H1 (cell line): ENCODE data around the gene LRRC25. TPM values are rescaled to one million over a fixed set of nuclear protein-coding genes. Genes with fewer than 3 reads are reported as not detected.

ENCODE experiments used
- CTCF ChIA-PET: fragments of 300-600 bp; sonication (Branson Sonifier 250); formaldehyde crosslinking; loops from one replicate; lab custom pipeline; 2021; ENCODE audit not compliant: partially characterized antibody; lab: Charles Lee
- POLR2A ChIA-PET: fragments of 300-600 bp; sonication (Branson Sonifier 250); formaldehyde crosslinking; loops from one replicate; lab custom pipeline; 2021; ENCODE audit warnings: inconsistent platforms; ENCODE audit not compliant: partially characterized antibody; lab: Charles Lee
- DNase-seq, 2 experiments: peaks; one replicate each; pipeline versions ENCODE4 v3.0.0 to v3.0.0-alpha.2; 2010 to 2022; ENCODE audit warnings: low spot score in 2 of 2, low read depth in 1 of 2, mixed read lengths in 1 of 2
- FAIRE-seq: peaks from 2 replicates; lab custom pipeline; 2011; peaks lifted over from hg19 to GRCh38; lab: Jason Lieb, UNC
- H2AFZ ChIP-seq: 2 replicates; pipeline ENCODE4 v1.8.1; 2012; ENCODE audit warnings: low read length, inconsistent platforms
- H2AK5ac ChIP-seq: 2 replicates; pipeline ENCODE4 v1.6.1; 2013; ENCODE audit warnings: low read depth, low read length
- H2BK120ac ChIP-seq: replicated peaks from 2 replicates; pipeline ENCODE3; 2013; ENCODE audit warnings: low read depth, low read length, inconsistent platforms
- H2BK12ac ChIP-seq: 2 replicates; pipeline ENCODE4 v1.6.1; 2013; ENCODE audit warnings: low read depth, low read length
- H2BK15ac ChIP-seq: 2 replicates; pipeline ENCODE4 v1.6.1; 2013; ENCODE audit warnings: low read length
- H2BK20ac ChIP-seq: 2 replicates; pipeline ENCODE4 v1.6.1; 2013; ENCODE audit warnings: low read length
- H2BK5ac ChIP-seq: 2 replicates; pipeline ENCODE4 v1.6.1; 2013; ENCODE audit warnings: low read depth, low read length
- H3K14ac ChIP-seq: 2 replicates; pipeline ENCODE4 v1.6.1; 2013; ENCODE audit warnings: inconsistent platforms; ENCODE audit not compliant: insufficient read length
- H3K18ac ChIP-seq: 2 replicates; pipeline ENCODE4 v1.6.1; 2013; ENCODE audit warnings: low read length; ENCODE audit errors: extremely low read depth
- H3K23ac ChIP-seq: 2 replicates; pipeline ENCODE4 v1.6.1; 2013; ENCODE audit warnings: inconsistent platforms; ENCODE audit not compliant: insufficient read length
- H3K23me2 ChIP-seq: 2 replicates; pipeline ENCODE4 v1.6.1; 2013; ENCODE audit warnings: low read depth, low read length
- H3K27ac ChIP-seq: 2 replicates; pipeline ENCODE4 v1.6.1; 2011; ENCODE audit warnings: low read depth, low read length, inconsistent platforms
- H3K27me3 ChIP-seq, 4 experiments: replicated peaks in 1 of 4; 1 replicate in 1 of 4; 2 replicates in 3 of 4; pipeline versions ENCODE4 v1.6.1 to v1.8.1; 2011 to 2013; ENCODE audit warnings: low read length in 3 of 4, mild to moderate bottlenecking in 3 of 4, inconsistent platforms in 2 of 4, mixed read lengths in 2 of 4, moderate library complexity in 1 of 4; ENCODE audit not compliant: control insufficient read depth in 3 of 4, insufficient read depth in 3 of 4; ENCODE audit errors: extremely low read depth in 1 of 4
- H3K36me3 ChIP-seq, 4 experiments: 2 replicates each; pipeline versions ENCODE4 v1.6.1 to v1.8.1; 2011 to 2013; ENCODE audit warnings: mild to moderate bottlenecking in 4 of 4, low read length in 3 of 4, moderate library complexity in 2 of 4, control low read depth in 1 of 4, inconsistent platforms in 1 of 4; ENCODE audit not compliant: insufficient read depth in 4 of 4, control insufficient read depth in 2 of 4
- H3K4ac ChIP-seq: replicated peaks from 2 replicates; pipeline ENCODE3; 2013; ENCODE audit warnings: low read length, low read depth, mixed read lengths, inconsistent platforms; ENCODE audit not compliant: insufficient read length
- H3K4me1 ChIP-seq, 4 experiments: replicated peaks in 1 of 4; 1 replicate in 1 of 4; 2 replicates in 3 of 4; pipeline versions ENCODE4 v1.6.1 to v1.8.1; 2011 to 2013; ENCODE audit warnings: low read length in 3 of 4, inconsistent platforms in 2 of 4, mixed read lengths in 1 of 4; ENCODE audit not compliant: insufficient read depth in 4 of 4, control insufficient read depth in 3 of 4
- H3K4me2 ChIP-seq, 2 experiments: 2 replicates each; pipeline versions ENCODE4 v1.6.1 to v1.8.1; 2011 to 2013; ENCODE audit warnings: low read depth in 2 of 2, low read length in 2 of 2, control low read depth in 1 of 2, inconsistent platforms in 1 of 2, mild to moderate bottlenecking in 1 of 2; ENCODE audit not compliant: insufficient read depth in 1 of 2
- H3K4me3 ChIP-seq, 4 experiments: fragments of 200-600, 300-600 bp in 1 of 4; sonication (generic), shearing (Covaris generic), sonication (Bioruptor Twin) in 1 of 4; 2 replicates each; pipeline versions ENCODE4 v1.5.1 to v1.8.1; 2011 to 2016; ENCODE audit warnings: low read length in 4 of 4, low read depth in 3 of 4, control low read depth in 2 of 4, inconsistent platforms in 2 of 4, mild to moderate bottlenecking in 2 of 4, mixed read lengths in 1 of 4, moderate library complexity in 1 of 4; ENCODE audit not compliant: insufficient read depth in 2 of 4; ENCODE audit errors: extremely low read depth in 1 of 4
- H3K56ac ChIP-seq: replicated peaks from 2 replicates; pipeline ENCODE3; 2013; ENCODE audit warnings: low read depth, mild to moderate bottlenecking, mixed read lengths, low read length, inconsistent platforms; ENCODE audit not compliant: insufficient read length
- H3K79me1 ChIP-seq: 2 replicates; pipeline ENCODE4 v1.6.1; 2013; ENCODE audit warnings: low read depth, low read length, control low read depth
- H3K79me2 ChIP-seq, 2 experiments: 2 replicates each; pipeline versions ENCODE4 v1.6.1 to v1.8.1; 2012 to 2013; ENCODE audit warnings: low read length in 2 of 2, mild to moderate bottlenecking in 2 of 2, inconsistent platforms in 1 of 2; ENCODE audit not compliant: insufficient read depth in 2 of 2, control insufficient read depth in 1 of 2
- H3K9ac ChIP-seq, 4 experiments: replicated peaks in 1 of 4; 1 replicate in 1 of 4; 2 replicates in 3 of 4; pipeline versions ENCODE4 v1.6.1 to v1.8.1; 2011 to 2013; ENCODE audit warnings: low read depth in 3 of 4, low read length in 3 of 4, control low read depth in 2 of 4, mild to moderate bottlenecking in 2 of 4, moderate library complexity in 2 of 4, inconsistent platforms in 1 of 4; ENCODE audit errors: extremely low read depth in 1 of 4
- H3K9me3 ChIP-seq, 2 experiments: 2 replicates each; pipeline versions ENCODE4 v1.6.1 to v1.8.1; 2012 to 2013; ENCODE audit warnings: mild to moderate bottlenecking in 2 of 2, moderate library complexity in 2 of 2, control low read depth in 1 of 2, inconsistent platforms in 1 of 2, low read depth in 1 of 2, low read length in 1 of 2, mixed read lengths in 1 of 2; ENCODE audit not compliant: insufficient read depth in 2 of 2
- H4K20me1 ChIP-seq, 2 experiments: replicated peaks in 1 of 2; 2 replicates each; pipeline versions ENCODE3 to v1.8.1; 2011 to 2013; ENCODE audit warnings: inconsistent platforms in 2 of 2, low read length in 2 of 2, mild to moderate bottlenecking in 1 of 2; ENCODE audit not compliant: insufficient read depth in 2 of 2, control insufficient read depth in 1 of 2
- H4K5ac ChIP-seq: 2 replicates; pipeline ENCODE4 v1.6.1; 2013; ENCODE audit warnings: low read length, low read depth, mixed read lengths, inconsistent platforms; ENCODE audit not compliant: insufficient read length
- H4K8ac ChIP-seq: 2 replicates; pipeline ENCODE4 v1.8.0; 2013; ENCODE audit warnings: mild to moderate bottlenecking, moderate library complexity, low read length, inconsistent platforms; ENCODE audit not compliant: insufficient read depth; ENCODE audit errors: extremely low read depth
- H4K91ac ChIP-seq: replicated peaks from 2 replicates; pipeline ENCODE3; 2013; ENCODE audit warnings: low read length, mixed read lengths, inconsistent platforms; ENCODE audit not compliant: insufficient read length
- ASH2L ChIP-seq: fragments of 200-600, 300-600 bp; sonication (generic); IDR thresholded peaks from one replicate; pipeline ENCODE4 v1.7.1; 2017; ENCODE audit warnings: low read length
- EP300 ChIP-seq, 2 experiments: IDR thresholded peaks; 1 replicate in 1 of 2; 2 replicates in 1 of 2; pipeline ENCODE4 v1.6.1; 2011 to 2012; ENCODE audit warnings: low read depth in 2 of 2, low read length in 2 of 2, mild to moderate bottlenecking in 2 of 2, borderline replicate concordance in 1 of 2, inconsistent platforms in 1 of 2, moderate library complexity in 1 of 2
- GABPA ChIP-seq: IDR thresholded peaks from 2 replicates; pipeline ENCODE4 v1.6.1; 2011; ENCODE audit warnings: mild to moderate bottlenecking, low read length, moderate library complexity, borderline replicate concordance; ENCODE audit not compliant: insufficient read depth
- HDAC2 ChIP-seq, 2 experiments: fragments of 300-600 bp in 1 of 2; sonication (generic) in 1 of 2; IDR thresholded peaks; 2 replicates each; pipeline ENCODE4 v1.6.1; 2011 to 2012; ENCODE audit warnings: low read depth in 2 of 2, low read length in 2 of 2, mild to moderate bottlenecking in 2 of 2, moderate library complexity in 2 of 2, borderline replicate concordance in 1 of 2, inconsistent platforms in 1 of 2
- JUN ChIP-seq: IDR thresholded peaks from 2 replicates; pipeline ENCODE4 v1.6.1; 2011; ENCODE audit warnings: low read depth, mild to moderate bottlenecking, improper control_type of control experiment, low read length
- PHF8 ChIP-seq: fragments of 200-600 bp; sonication (generic); conservative IDR thresholded peaks from 2 replicates; pipeline ENCODE4 v1.7.1; 2012; ENCODE audit warnings: low read depth, mild to moderate bottlenecking, inconsistent platforms, low read length, moderate library complexity
- POLR2AphosphoS5 ChIP-seq: IDR thresholded peaks from 2 replicates; pipeline ENCODE4 v1.6.1; 2011; ENCODE audit warnings: low read depth, low read length
- POU5F1 ChIP-seq: IDR thresholded peaks from 2 replicates; pipeline ENCODE4 v1.6.1; 2011; ENCODE audit warnings: low read depth, mild to moderate bottlenecking, low read length, moderate library complexity
- SP2 ChIP-seq: IDR thresholded peaks from 2 replicates; pipeline ENCODE4 v1.6.1; 2012; ENCODE audit warnings: mild to moderate bottlenecking, low read length, inconsistent platforms
- WGBS, 2 experiments: shearing (Covaris generic) in 1 of 2; methylation state at CpG; one replicate each; pipeline versions ENCODE4 v1.1.6 to v1.1.7; 2013 to 2015; ENCODE audit warnings: low lambda C conversion rate in 2 of 2, mixed read lengths in 2 of 2, inconsistent platforms in 1 of 2, low coverage in 1 of 2, missing lambda C conversion rate in 1 of 2; ENCODE audit not compliant: insufficient replicate concordance in 2 of 2, insufficient coverage in 1 of 2, insufficient read length in 1 of 2; ENCODE audit errors: extremely low coverage in 1 of 2, missing lambda C conversion rate in 1 of 2; 5-methylcytosine and 5-hydroxymethylcytosine counted together
- polyA plus RNA-seq, 7 experiments: library from polyadenylated mRNA; depleted of rRNA in 3 of 7; stranded (reverse) in 5 of 7; unstranded in 2 of 7; fragments of >200 nt in 5 of 7; fragments of 200-250 nt in 2 of 7; gene quantifications; 1 replicate in 5 of 7; 2 replicates in 1 of 7; 4 replicates in 1 of 7; pipeline versions ENCODE4 v1.2.1 to v1.2.3, GENCODE V29; 2011 to 2013; ENCODE audit warnings: missing spikeins in 2 of 7, mixed read lengths in 2 of 7
- total RNA-seq: library from RNA; stranded (reverse); fragmentation: NEBNext Ultra II Directional; extraction: Animal tissue kit (Norgen Biotek cat#: 25700); gene quantifications from 2 replicates; pipeline ENCODE4 v1.2.1, GENCODE V29; 2021

LRRC25 gene
- total and polyA plus RNA-seq, 2 of the 8 experiments (the other 6 are each of a cell fraction or from before 2014, with no cell fraction given): 0.20 to 0.41 TPM

DNA sequence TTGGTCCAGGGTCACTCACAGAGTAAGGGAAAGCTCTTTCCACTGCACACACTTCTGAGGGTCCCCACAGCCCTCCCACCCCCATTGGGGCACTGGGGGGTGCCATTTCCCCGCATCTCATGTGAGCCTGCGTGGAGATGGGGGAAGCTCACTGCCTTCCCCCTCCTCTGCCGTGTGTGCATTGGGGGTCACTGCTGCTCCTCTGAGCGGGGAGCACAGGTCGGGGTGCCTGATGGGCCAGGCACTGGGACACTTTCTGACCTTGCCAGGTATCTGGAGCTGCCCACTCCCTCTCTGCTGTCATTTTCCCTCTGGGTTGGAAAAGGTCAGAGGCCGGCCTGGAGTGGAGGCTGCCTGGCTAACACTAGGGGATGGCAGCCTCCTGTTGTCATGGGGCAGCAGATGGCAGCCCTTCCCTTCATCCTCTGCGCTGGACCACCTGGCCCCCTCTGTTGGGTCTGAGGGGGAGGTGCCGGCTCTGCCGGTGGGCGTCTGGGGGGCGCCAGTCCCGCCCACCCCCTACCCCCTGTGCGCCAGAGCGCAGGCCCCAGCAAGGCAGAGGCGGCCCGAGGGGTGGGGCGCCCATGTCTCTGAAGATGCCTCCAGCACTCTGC lies 30.9 kb upstream of the LRRC25 start:
- H2BK15ac ChIP-seq: no peak overlapping the region
- peaks cover 10% of the 10 kb centered on the region; the same call in 1 of the 2 replicates for H3K23me2 ChIP-seq
- ChIA-PET POLR2A (interaction anchor here (1.0 to 2.3 kb wide), 4 partner anchors 11 to 106 kb away, joined by 4 to 26 read pairs (median 4); partner anchors contain the start of genes LSM4 and SSBP4), CTCF (interaction anchor here (0.6 to 2.8 kb wide), 6 partner anchors 9 to 119 kb away, joined by 3 to 14 read pairs (median 4); partner anchors contain the start of gene SSBP4)
- H3K4ac ChIP-seq: no peak overlapping the region
- WGBS, 2 experiments: 46% methylated on average over 12 of the region's 17 CpGs; no CpG with 5 or more reads in 1 of the 2 experiments
- peaks cover 0 to 51% (median 34%) of the 10 kb centered on the region in 4 experiments; a peak in 6 of 7 replicates for H3K4me1 ChIP-seq
- peak overlapping the region; percentile 65 for H4K91ac ChIP-seq
- peak overlapping the region; percentile 68 to 76 for H3K4me2 ChIP-seq
- H4K5ac ChIP-seq: peak overlapping the region; percentile 18
- H3K27me3 ChIP-seq: no peaks in the 10 kb centered on the region; a peak in 1 of 7 replicates
- H3K4me3 ChIP-seq: peak overlapping the region in 2 of 4 experiments; percentile 48 to 70; a peak in 3 of 8 replicates
- no peak overlapping the region for H2BK5ac ChIP-seq
- no peaks in the 10 kb centered on the region for H3K79me2 ChIP-seq
- no peaks in the 10 kb centered on the region for H3K36me3 ChIP-seq
- H4K8ac ChIP-seq: peak overlapping the region; percentile 85; the same call in 1 of the 2 replicates
- H3K27ac ChIP-seq: no peak overlapping the region
- H2BK120ac ChIP-seq: no peak overlapping the region
- no peak overlapping the region for H2AFZ ChIP-seq
- TF ChIP-seq JUN (no peak), PHF8 (no peak), ASH2L (no peak), POLR2AphosphoS5 (no peak), HDAC2 (IDR thresholded peaks at IDR 0.05; ENCODE audit: borderline replicate concordance in 1 of 2, low read depth in 2 of 2, low read length in 2 of 2) (no peak), POU5F1 (no peak), SP2 (no peak), GABPA (no peak), EP300 (IDR thresholded peaks at IDR 0.05; ENCODE audit: borderline replicate concordance in 1 of 2, low read depth in 2 of 2, low read length in 2 of 2) (no peak)
- FAIRE-seq (no peak), DNase-seq (no peak)
- H2BK12ac ChIP-seq: no peak overlapping the region
- H2AK5ac ChIP-seq: peak overlapping the region; percentile 7; the same call in 1 of the 2 replicates
- peaks cover 4 to 14% of the 10 kb centered on the region in 2 experiments for H4K20me1 ChIP-seq
- H3K79me1 ChIP-seq: peaks cover 3% of the 10 kb centered on the region; the same call in 1 of the 2 replicates
- no peak overlapping the region for H3K18ac ChIP-seq
- H3K14ac ChIP-seq: no peak overlapping the region
- H3K23ac ChIP-seq: no peak overlapping the region
- no peaks in the 10 kb centered on the region for H3K9me3 ChIP-seq
- no peak overlapping the region for H3K56ac ChIP-seq
- no peak overlapping the region for H3K9ac ChIP-seq
- no peak overlapping the region for H2BK20ac ChIP-seq
